Posterior vena cava (tissue), 2 donors: Measurements from ENCODE around the gene TMEM255B. TPM values are rescaled to one million over a fixed set of nuclear protein-coding genes. Genes with fewer than 3 reads are reported as not detected.

Experiments
- DNase-seq: peaks from one replicate; pipeline ENCODE4 v3.0.0-alpha.2; 2020; ENCODE audit warnings: low spot score
- intact Hi-C, 2 donors: fragments of 100-400 bp; cut with DNase I; formaldehyde crosslinking; loops; one replicate each; pipeline versions ENCODE4 v1.14.1 to v1.14.2; 2022 to 2023
- total RNA-seq, 2 donors: library from RNA; stranded (reverse); fragmentation: NEBNext Ultra II Directional; extraction: Animal tissue kit (Norgen Biotek cat#: 25700); gene quantifications; one replicate each; pipeline ENCODE4 v1.2.1, GENCODE V29; 2021
- donor health status: DM: yes; HTN: yes; CAD: no.
- donor health status: DM: yes; HTN: yes; CAD: no.

Gene TMEM255B
- total RNA-seq, 2 donors from 2014 or later: 20.2 to 22.9 TPM

DNA sequence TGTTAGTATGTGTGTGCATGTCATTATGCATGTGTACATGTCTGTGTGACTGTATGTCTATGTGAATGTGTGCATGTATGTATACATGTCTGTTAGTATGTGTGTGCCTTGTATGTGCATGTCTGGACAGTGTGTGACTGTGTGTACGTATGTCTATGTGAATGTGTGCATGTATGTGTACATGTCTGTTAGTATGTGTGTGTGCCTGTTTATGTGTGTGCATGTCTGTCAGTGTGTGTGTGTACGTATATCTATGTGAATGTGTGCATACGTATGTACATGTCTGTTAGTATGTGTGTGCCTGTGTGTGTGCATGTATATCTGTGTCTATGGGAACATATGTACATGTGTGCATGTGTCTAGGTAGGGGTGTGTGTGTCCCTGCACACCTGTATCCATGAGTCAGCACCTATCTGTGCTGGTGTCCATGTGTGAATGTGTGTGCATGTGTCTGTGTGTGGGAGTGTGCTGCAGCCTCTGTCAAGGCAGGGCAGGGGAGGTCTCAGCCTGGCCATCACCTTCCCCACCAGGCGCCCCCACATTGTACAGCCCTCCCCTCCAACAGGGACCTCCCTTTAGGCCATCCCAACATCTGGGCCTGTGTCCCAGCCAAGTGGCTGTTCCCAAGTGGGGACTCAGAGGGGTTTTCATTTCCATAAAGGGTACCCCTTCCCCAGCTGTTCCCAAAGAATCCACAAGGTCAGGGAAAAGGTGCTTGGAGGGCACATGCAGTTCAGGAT lies 100.5 kb downstream of the TMEM255B start:
- peak; percentile 63 for DNase-seq
- intact Hi-C loops: loop anchor here in 1 of 2 donors (5.0 kb wide), 1 partner anchor 42 kb away; no protein-coding TSS in a partner anchor

DNA sequence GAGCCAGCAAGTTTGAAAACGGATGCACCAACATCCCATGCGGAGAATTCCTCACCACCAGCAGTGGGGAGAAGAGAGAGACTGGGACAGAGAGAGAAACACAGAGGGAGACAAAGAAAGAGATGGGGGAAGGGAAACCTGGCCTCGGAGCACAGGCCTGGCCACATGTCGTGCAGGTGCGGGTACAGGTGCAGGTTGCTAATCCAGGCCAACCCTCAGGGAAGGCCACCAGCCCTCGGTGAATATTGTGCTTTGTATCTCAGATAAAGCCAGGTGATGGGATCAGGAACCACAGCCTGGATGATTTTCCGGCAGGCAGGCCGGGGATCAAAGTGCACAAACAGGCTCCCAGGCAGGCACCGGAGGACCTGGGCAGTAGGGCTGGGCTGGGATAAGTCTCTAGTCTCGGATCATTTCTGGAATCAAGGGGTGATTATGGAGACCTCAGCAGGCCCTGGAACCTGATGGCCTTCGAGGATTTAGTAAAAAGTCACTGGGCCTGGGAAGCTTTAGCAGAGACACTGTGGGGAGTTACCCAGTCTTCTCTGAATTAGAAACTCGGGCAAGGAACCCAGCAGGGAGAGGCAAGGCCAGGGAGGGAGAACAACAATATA lies 101.1 kb downstream of the TMEM255B start:
- DNase-seq: peak; percentile 47
- intact Hi-C loops: loop anchor here in 1 of 2 donors (5.0 kb wide), 1 partner anchor 43 kb away; no protein-coding TSS in a partner anchor

DNA sequence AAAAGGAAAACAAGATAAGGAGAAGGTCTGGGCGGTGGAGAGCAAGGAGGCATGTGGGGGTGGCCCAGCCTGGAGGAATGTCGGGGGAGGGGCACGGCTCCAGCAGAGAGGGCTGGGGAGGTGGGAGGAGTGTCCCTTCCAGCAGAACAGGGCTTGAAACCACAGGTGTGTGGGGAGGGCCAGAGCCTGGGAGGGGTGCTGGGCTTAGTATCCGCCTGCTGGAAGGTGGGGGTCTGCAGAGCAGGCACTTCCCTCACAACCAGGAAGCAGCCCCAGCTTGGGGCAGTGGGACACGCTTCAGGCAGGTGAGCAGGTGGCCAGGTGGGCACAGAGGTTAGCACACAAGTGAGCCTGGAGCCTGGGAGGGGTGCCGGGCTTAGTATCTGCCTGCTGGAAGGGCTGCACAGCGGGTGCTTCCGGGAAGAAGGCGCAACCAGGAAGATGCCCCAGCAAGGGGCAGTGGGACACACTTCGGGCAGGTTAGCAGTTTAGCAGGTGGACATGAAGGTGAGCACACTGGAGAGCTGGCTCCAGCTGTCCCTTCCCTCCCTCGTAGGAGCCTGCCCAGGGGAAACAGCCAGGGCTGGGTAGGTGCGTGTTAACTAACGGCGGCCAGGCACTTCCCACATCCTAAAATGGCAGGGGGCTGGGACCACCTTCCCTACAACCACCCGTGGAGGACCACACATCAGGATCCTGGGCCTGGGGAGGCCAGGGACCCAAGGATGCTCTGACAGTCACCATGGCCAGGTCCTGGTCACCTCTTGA lies 101.8 kb downstream of the TMEM255B start:
- intact Hi-C loops: loop anchor here in 1 of 2 donors (5.0 kb wide), 1 partner anchor 44 kb away; no protein-coding TSS in a partner anchor
- DNase-seq: peak; percentile 80

DNA sequence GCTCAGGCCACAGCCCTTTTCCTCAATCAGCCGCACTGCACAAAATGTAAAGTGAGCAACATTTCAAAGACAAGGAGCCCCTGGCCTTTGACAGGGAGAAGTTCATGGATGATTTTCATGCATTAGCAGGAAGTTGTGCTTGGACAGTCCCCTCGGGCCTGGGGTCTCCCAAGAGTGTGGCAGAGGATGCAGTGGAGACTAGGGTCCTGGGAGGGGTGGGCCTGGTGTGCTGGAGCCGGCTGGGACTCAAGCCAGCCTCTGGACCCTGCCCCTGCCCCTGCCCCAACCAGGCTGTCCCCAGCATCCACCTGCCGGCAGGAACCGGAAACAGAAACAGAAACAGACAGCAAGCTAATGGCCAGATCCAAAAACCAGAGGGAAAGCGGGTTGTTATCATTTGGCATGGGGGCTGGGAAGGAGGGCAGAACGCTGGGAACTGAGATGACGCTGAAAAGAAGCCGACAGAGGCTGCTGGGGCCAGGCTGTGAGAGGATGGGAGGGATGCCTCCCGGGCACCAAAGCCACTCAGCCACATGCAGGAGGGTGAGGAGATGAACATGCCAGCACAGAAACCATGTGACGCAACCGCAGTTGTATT lies 102.5 kb downstream of the TMEM255B start:
- intact Hi-C loops: loop anchor here in 1 of 2 donors (5.0 kb wide), 1 partner anchor 44 kb away; no protein-coding TSS in a partner anchor
- DNase-seq: peak; percentile 73

DNA sequence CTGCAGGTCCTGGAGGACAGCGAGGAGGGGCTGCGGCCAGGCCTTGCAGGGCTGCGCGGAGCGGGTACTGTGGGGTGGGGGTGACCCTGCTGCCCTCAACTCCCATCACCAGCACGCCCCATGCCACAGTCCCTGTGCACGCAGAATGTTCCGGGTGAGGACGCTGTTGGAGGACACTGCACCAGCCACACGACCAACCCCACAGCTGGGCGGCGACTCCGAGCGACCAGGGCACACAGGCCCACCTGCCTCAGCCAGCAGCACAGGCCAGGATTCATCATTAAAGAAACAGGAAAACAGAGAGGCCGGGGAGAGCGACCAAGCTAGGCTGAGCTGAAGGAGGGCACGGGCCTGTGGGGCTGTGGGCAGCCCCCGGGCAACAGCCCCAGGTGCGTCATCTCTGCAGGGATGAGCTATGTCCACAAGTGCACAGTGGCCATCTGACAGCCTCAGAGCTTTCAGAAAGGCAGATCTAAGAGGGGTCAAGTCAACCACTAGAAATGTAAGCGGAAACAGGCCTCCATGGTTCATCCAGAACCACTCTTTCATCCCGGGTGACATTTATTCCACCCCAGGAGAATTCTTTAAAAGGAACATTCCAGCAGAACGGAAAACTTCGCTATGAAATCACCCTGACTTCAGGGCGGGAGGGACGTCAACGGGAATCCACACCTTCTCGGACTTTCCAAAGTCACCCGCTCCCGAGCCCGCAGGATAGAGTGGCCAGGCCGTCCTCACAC lies 103.3 kb downstream of the TMEM255B start:
- intact Hi-C loops: loop anchor here in 1 of 2 donors (5.0 kb wide), 1 partner anchor 45 kb away; no protein-coding TSS in a partner anchor

DNA sequence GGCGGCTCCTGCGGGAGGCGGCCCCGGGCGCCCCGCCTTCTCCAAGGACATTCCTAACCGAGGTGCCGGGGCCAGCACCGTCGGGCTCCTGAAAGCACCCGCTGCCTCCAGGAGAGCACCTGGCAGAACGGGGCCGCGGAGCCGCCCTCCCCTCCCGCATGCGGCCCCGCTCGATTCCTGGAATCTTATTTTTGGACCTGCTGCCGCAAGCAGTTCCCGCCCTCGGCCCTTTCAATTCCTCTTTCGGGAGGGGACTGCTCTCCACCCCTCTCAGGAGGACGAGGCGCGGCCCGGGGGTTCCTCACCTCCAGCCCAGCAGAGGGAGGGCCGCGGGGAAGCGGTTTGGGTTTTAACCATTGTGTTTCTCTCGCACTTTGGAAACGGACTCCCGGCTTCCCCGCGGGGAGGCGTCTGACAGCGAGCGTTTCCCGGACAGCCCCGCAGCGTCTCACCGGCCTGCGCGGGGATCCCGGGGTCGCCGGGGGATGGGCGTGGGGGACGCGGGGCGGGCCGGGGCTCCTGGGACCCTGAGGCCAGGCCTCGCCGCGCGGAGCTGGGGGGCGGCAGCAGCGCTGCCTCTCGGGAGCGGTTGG lies 104.0 kb downstream of the TMEM255B start:
- intact Hi-C loops: loop anchor here in 1 of 2 donors (5.0 kb wide), 1 partner anchor 46 kb away; no protein-coding TSS in a partner anchor
- DNase-seq: peak; percentile 87

More for the DNA sequence above, 103.3 kb downstream of the TMEM255B start:
- DNase-seq: peak; percentile 80

DNA sequence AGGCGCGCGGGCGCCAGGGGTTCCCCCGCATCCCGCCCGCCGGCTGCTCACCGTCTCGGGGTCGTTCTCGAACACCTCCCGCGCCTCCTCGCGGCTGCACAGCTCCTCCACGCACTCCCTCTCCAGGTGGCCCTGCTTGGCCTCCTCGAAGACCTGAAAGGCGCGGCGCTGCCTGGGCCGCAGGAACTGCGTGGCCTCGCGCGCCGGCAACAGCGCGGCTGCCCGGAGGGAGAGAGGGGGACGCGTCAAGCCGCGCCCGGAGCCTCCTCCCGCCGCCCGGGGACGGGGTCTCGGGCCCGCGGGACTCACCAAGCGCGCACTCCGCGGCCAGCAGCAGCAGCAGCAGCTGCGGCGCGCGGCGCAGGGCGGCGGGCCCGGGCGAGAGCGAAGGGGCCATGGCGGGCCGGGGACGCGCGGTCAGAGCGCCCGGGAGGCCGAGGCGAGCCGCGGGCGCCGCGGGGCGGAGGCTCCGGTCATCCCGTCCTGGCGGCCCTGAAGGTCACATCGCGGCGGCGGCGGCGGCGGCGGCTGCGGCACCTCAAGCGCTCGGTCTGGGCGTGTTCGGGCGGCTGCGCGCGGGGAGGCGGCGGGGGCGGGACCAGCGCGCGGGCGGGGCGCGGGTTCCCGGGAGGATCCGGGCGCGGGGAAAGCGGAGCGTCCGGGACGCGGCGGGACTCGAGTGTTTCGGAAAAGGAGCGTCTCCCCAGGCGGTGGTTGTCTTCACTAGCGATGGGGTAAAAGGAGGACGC lies 104.7 kb downstream of the TMEM255B start, which contains the start of gene GAS6:
TSS of gene GAS6 (minus strand) at position 553 of the 749 bp plus-strand sequence. CDS start at position 397, 156 bp downstream.
- intact Hi-C loops: loop anchor here in 1 of 2 donors (5.0 kb wide), 1 partner anchor 46 kb away; no protein-coding TSS in a partner anchor
- DNase-seq: peak; percentile 87

DNA sequence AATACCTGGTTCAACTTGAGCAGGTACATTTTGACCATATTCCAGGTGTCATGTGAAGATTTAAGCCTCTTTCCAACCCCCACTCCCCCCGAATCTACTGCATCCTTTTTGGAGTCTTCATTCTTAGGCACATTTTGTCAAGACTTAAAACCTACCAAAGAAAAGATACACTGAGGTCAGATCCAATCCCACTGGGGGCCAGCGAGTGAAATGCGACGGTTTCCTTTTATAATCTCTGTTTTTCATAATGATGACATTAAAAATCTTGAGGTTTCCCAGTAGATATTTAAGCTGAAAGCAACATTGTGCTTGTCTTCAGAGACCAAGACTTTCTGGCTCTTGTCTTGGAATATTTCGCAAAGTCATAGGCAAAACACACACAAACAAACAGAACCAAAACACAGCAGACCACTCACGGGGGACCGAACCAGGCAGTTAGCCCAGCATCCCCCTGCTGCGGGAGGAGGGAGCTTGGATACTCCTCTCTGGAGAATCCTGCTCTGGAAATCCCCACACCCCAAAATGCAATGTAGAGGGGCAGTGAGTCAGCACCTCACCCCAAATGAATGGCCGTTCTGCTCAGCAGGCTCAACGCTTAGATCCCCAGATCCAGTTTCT lies 105.4 kb downstream of the TMEM255B start:
- intact Hi-C loops: loop anchor here in 1 of 2 donors (5.0 kb wide), 1 partner anchor 47 kb away; no protein-coding TSS in a partner anchor
- DNase-seq: peak; percentile 50

DNA sequence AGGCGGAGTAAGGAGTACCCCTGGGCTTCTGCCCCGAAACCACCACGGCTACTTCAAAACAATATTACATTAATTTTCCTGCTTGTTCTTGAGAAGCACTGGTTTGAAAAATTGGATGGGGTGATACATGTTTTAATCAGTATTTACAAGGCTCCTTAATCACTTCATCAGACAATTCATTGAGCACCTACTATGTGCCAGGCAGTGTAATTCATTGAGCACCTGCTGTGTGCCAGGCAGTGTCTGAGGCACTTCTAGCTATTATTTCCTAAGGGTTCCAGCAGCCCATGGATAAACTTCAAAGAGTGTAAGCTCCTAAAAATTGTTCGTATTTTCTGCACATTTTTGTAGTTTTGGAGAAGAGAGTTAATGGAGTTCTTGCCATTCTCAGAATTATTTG lies 106.4 kb downstream of the TMEM255B start:
- DNase-seq: no peak
- intact Hi-C loops: no loop called here

Other genes starting within 250 kb of the TMEM255B start
- 10 to 100 TPM; 36.6 to 40.3 TPM for gene TFDP1, start 174.5 kb upstream of the TMEM255B start, total RNA-seq
- gene ATP4B, start 101.0 kb upstream of the TMEM255B start, total RNA-seq: not detected
- gene GRK1, start 92.0 kb upstream of the TMEM255B start, total RNA-seq: not detected
- gene GAS6, start 104.8 kb downstream of the TMEM255B start, total RNA-seq: 100 to 1,000 TPM; 201 to 215 TPM
- gene C13orf46, start 214.8 kb downstream of the TMEM255B start, total RNA-seq: 1 to 10 TPM; 1.2 to 1.9 TPM